ENCODE results near the gene LHX1.

LHX1 gene

GRCh38 chr17:36934692-36935630 lies 2.3 kb upstream of the LHX1 start:
- no peaks in the 10 kb centered on the region for H3K79me2 ChIP-seq (ENCODE audit: insufficient read depth, low read length)
- peaks cover 3% of the 10 kb centered on the region; the same call in 1 of the 2 replicates for H4K20me1 ChIP-seq (ENCODE audit: insufficient read depth, low read length)
- no peak overlapping the region for H2AFZ ChIP-seq (ENCODE audit: low read depth, low read length)
- H3K27ac ChIP-seq (ENCODE audit: low read length) = no peak overlapping the region
- no peaks in the 10 kb centered on the region for H3K9me3 ChIP-seq (ENCODE audit: insufficient read depth, low read length, severe bottlenecking)
- peaks cover 19% of the 10 kb centered on the region for H3K27me3 ChIP-seq (ENCODE audit: insufficient read depth, low read length, poor library complexity)
- no peak overlapping the region for H3K9ac ChIP-seq (ENCODE audit: low read depth, low read length)
- TF ChIP-seq CTCF (IDR thresholded peaks at IDR 0.05; ENCODE audit: borderline replicate concordance, extremely low read depth, low read length, poor library complexity, severe bottlenecking) (no peak), EZH2 (IDR thresholded peaks at IDR 0.05; ENCODE audit: borderline replicate concordance, low read depth, low read length, severe bottlenecking) (no peak)
- no peaks in the 10 kb centered on the region for H3K4me1 ChIP-seq (ENCODE audit: insufficient read depth, low read length)
- H3K4me3 ChIP-seq (ENCODE audit: low read depth in 1 of 2, low read length in 2 of 2) = no peak overlapping the region
- no peak overlapping the region for H3K4me2 ChIP-seq (ENCODE audit: insufficient read depth, low read length)
- H3K36me3 ChIP-seq (ENCODE audit: insufficient read depth, low read length) = no peaks in the 10 kb centered on the region
- DNase-seq = no peak
- no peak for ATAC-seq (ENCODE audit: insufficient read depth, low read depth)

DNA sequence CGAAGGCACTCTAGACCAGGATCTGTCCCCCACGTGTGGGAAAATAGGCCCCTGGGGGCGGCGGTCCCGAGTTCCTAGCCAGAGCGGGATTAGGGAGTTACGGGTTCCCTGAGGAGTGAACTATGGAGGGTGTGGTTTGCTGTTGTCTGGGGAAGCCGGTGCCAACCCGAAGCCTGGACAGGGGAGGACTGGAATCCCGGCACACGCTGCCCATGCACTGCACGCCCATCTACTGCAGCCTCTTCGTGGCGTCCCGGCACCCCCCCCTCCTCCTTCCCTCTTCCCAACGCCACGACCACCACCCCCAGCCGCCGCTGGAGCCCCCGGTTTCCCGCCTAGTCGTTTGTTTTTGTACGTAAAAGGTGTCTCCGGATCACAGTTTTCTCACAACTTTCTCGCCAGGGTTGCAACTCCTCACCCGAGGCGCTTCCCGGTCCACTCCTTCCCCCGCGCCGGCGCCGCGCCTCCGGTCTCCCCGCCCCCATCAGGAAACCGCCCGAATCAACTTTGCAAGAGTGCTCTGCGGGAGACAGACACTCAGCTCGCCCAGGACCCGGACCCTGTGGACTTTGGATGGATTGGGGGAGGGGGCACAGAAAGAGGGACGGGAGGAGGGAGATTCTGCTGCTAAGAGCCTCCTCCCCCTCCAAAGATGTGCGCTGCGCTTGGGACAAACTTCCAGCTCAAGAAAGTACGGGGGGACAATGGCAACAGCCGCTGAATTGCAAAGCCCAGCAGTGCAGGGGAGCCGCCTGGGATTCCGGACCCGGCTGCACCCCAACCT lies 1.4 kb upstream of the LHX1 start:
- no peak overlapping the region for H3K4me3 ChIP-seq (ENCODE audit: low read depth in 1 of 2, low read length in 2 of 2)
- DNase-seq (no peak), ATAC-seq (ENCODE audit: insufficient read depth, low read depth) (no peak)
- no peak for TF ChIP-seq CTCF (IDR thresholded peaks at IDR 0.05; ENCODE audit: borderline replicate concordance, extremely low read depth, low read length, poor library complexity, severe bottlenecking)
- TF ChIP-seq EZH2 (IDR thresholded peaks at IDR 0.05; ENCODE audit: borderline replicate concordance, low read depth, low read length, severe bottlenecking) = no peak
- no peak overlapping the region for H2AFZ ChIP-seq (ENCODE audit: low read depth, low read length)
- no peak overlapping the region for H3K9ac ChIP-seq (ENCODE audit: low read depth, low read length)
- H3K4me1 ChIP-seq (ENCODE audit: insufficient read depth, low read length) = no peaks in the 10 kb centered on the region
- no peaks in the 10 kb centered on the region for H3K36me3 ChIP-seq (ENCODE audit: insufficient read depth, low read length)
- H3K4me2 ChIP-seq (ENCODE audit: insufficient read depth, low read length) = no peak overlapping the region
- no peak overlapping the region for H3K27ac ChIP-seq (ENCODE audit: low read length)
- no peaks in the 10 kb centered on the region for H3K79me2 ChIP-seq (ENCODE audit: insufficient read depth, low read length)
- peaks cover 11% of the 10 kb centered on the region for H3K27me3 ChIP-seq (ENCODE audit: insufficient read depth, low read length, poor library complexity)
- peaks cover 3% of the 10 kb centered on the region; the same call in 1 of the 2 replicates for H4K20me1 ChIP-seq (ENCODE audit: insufficient read depth, low read length)
- H3K9me3 ChIP-seq (ENCODE audit: insufficient read depth, low read length, severe bottlenecking) = no peaks in the 10 kb centered on the region

- H3K9me3 ChIP-seq (ENCODE audit: insufficient read depth, low read length, severe bottlenecking) = no peaks in the 10 kb centered on the region
- no peak overlapping the region for H2AFZ ChIP-seq (ENCODE audit: low read depth, low read length)
- H3K4me2 ChIP-seq (ENCODE audit: insufficient read depth, low read length) = no peak overlapping the region
- H3K27me3 ChIP-seq (ENCODE audit: insufficient read depth, low read length, poor library complexity) = peaks cover 5% of the 10 kb centered on the region
- no peaks in the 10 kb centered on the region for H3K4me1 ChIP-seq (ENCODE audit: insufficient read depth, low read length)
- no peak for TF ChIP-seq CTCF (IDR thresholded peaks at IDR 0.05; ENCODE audit: borderline replicate concordance, extremely low read depth, low read length, poor library complexity, severe bottlenecking)
- TF ChIP-seq EZH2 (IDR thresholded peaks at IDR 0.05; ENCODE audit: borderline replicate concordance, low read depth, low read length, severe bottlenecking) = no peak
- H4K20me1 ChIP-seq (ENCODE audit: insufficient read depth, low read length) = no peaks in the 10 kb centered on the region
- no peak for ATAC-seq (ENCODE audit: insufficient read depth, low read depth)
- H3K36me3 ChIP-seq (ENCODE audit: insufficient read depth, low read length) = no peaks in the 10 kb centered on the region
- DNase-seq = no peak
- no peak overlapping the region for H3K4me3 ChIP-seq (ENCODE audit: low read depth in 1 of 2, low read length in 2 of 2)
- no peaks in the 10 kb centered on the region for H3K79me2 ChIP-seq (ENCODE audit: insufficient read depth, low read length)
- no peak overlapping the region for H3K9ac ChIP-seq (ENCODE audit: low read depth, low read length)
- H3K27ac ChIP-seq (ENCODE audit: low read length) = no peak overlapping the region
Measured at GRCh38 chr17:36936455-36937000, 747 bp upstream of the LHX1 start.

All from DND-41 (cell line).